ENCODE measurements around the gene SKI.

SKI gene

GRCh38 chr1:2290171-2290578 lies 62.1 kb downstream of the SKI start:
- H3K4me3 ChIP-seq (ENCODE audit: control insufficient read depth, low read depth, low read length): no peak overlapping the region

DNA sequence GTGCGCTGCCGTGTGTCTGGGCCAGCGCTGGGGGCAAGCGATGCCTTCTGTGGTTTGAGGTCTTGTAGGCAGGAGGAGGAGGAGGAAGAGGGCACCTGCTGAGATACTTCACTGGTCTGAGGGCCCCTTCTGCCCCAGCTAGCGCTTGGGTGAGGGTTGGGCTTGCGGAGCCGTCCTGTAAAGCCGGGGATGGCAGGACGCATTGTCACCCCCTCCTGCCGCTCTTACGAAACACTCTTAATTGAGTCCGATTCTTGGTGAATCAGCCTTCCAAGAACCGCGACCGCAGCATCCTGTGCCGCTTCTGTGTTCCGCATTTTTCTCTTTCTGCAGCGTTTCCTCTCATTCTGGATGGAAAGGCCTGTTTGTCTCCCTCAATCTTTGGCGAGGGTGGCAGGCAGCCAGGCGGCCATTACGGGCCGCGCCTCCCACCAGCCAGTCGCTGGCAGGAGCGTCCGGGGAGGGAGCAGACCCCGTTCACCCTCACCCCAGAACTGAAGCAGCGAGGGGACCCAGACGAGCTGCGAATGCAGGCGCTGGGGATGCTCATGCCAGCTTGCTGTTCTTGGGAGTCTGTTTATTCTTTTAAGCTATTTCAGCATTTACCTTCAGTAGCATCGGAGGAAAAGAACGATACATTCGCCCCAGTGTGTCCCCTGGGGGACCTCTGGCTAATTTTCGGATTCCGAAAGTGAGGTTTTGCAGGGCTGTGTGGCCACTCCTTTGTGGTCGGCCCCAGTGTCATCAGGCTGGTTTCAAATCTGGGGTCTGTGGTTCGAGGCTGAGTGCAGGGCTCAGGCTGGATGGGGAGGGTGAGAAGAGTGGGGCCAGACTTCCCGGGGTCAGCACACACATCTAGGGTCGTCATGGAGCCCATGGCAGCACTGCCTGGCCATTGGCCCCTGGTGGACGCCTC lies 62.7 kb downstream of the SKI start:
- no peak for TF ChIP-seq CTCF (IDR thresholded peaks at IDR 0.05; ENCODE audit: control insufficient read depth, insufficient read depth, low read depth, low read length, missing control alignments)
- peak; percentile 95 for DNase-seq (ENCODE audit: low read depth)
- H3K4me3 ChIP-seq (ENCODE audit: control insufficient read depth, low read depth, low read length): peak overlapping the region; percentile 37

More at GRCh38 chr1:2290171-2290578, 62.1 kb downstream of the SKI start:
- DNase-seq (ENCODE audit: low read depth): no peak
- no peak for TF ChIP-seq CTCF (IDR thresholded peaks at IDR 0.05; ENCODE audit: control insufficient read depth, insufficient read depth, low read depth, low read length, missing control alignments)

- peak overlapping the region; percentile 37 for H3K4me3 ChIP-seq (ENCODE audit: control insufficient read depth, low read depth, low read length)
- no peak for DNase-seq (ENCODE audit: low read depth)
- no peak for TF ChIP-seq CTCF (IDR thresholded peaks at IDR 0.05; ENCODE audit: control insufficient read depth, insufficient read depth, low read depth, low read length, missing control alignments)
Observed at GRCh38 chr1:2291577-2291976, 63.5 kb downstream of the SKI start.

DNA sequence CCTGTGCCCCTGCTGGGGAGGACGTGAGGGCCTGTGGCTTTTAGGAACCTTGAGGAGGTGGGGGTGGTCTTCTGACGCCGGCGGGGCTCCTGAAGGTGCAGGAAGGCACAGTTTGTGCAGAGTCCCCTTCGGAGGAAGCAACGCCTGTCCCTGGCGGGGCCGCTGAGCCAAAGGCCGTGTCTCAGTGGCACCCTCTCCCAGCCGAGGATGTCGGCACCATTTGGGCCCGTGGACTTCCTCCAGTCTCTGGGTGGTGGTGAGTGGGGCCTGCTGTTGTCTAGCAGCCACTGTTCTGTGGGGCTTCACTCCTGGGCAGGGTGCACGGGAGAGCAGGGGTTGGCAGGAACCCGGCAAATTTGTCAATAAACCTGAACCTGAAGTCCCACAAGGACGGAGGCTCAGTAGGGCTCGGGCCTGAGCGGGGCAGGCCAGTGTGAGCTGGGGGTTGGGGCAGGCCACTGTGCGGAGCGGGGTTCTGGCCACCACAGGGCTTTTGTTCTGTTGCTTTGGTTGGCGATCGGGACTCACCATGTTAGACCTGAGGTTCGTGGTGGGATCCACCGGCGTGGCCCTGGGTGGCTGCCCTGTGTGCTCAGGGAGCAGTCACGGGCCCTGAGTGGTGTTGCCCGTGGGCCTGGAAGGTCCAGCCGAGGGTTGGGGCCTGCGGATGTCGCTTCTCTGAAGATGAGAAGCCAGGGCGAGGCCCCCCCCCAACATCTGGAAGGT lies 64.8 kb downstream of the SKI start:
- no peak for TF ChIP-seq CTCF (IDR thresholded peaks at IDR 0.05; ENCODE audit: control insufficient read depth, insufficient read depth, low read depth, low read length, missing control alignments)
- no peak overlapping the region for H3K4me3 ChIP-seq (ENCODE audit: control insufficient read depth, low read depth, low read length)

GRCh38 chr1:2294033-2294724 lies 66.1 kb downstream of the SKI start:
- no peak for DNase-seq (ENCODE audit: low read depth)
- no peak for TF ChIP-seq CTCF (IDR thresholded peaks at IDR 0.05; ENCODE audit: control insufficient read depth, insufficient read depth, low read depth, low read length, missing control alignments)
- H3K4me3 ChIP-seq (ENCODE audit: control insufficient read depth, low read depth, low read length): no peak overlapping the region

More for the DNA sequence above, 64.8 kb downstream of the SKI start:
- no peak for DNase-seq (ENCODE audit: low read depth)

- no peak for TF ChIP-seq CTCF (IDR thresholded peaks at IDR 0.05; ENCODE audit: control insufficient read depth, insufficient read depth, low read depth, low read length, missing control alignments)
- no peak overlapping the region for H3K4me3 ChIP-seq (ENCODE audit: control insufficient read depth, low read depth, low read length)
- DNase-seq (ENCODE audit: low read depth): no peak
Observed at GRCh38 chr1:2294725-2295078, 66.6 kb downstream of the SKI start.

All from AG09309 (cell line).